Endothelial cell of umbilical vein (primary cell): ENCODE results near the gene NXN. TPM values are rescaled to one million over a fixed set of nuclear protein-coding genes. Genes with fewer than 3 reads are reported as not detected.

Experiments used
- BruUV-seq: library from RNA; stranded (reverse); fragments of 400-500 nt; replicated peaks from 2 replicates; lab custom pipeline; 2021; lab: Mats Ljungman, UMichigan
- CTCF ChIA-PET: fragments of 300-600, 350-600 bp; sonication (Branson Sonifier 250); formaldehyde crosslinking; loops from one replicate; lab custom pipeline; 2021; ENCODE audit warnings: antibody characterized with exemption, inconsistent platforms; lab: Charles Lee
- POLR2A ChIA-PET: fragments of 300-600, 350-600 bp; sonication (Branson Sonifier 250); formaldehyde crosslinking; loops from one replicate; lab custom pipeline; 2021; ENCODE audit warnings: antibody characterized with exemption, inconsistent platforms; lab: Charles Lee
- DNase-seq: peaks from one replicate; pipeline ENCODE4 v3.0.0-alpha.2; 2011; ENCODE audit warnings: low read depth, low spot score
- FAIRE-seq: peaks from 2 replicates; lab custom pipeline; 2011; peaks lifted over from hg19 to GRCh38; lab: Jason Lieb, UNC
- H2AFZ ChIP-seq: 2 replicates; pipeline ENCODE4 v1.6.0; 2012; ENCODE audit warnings: low read depth, low read length, control low read depth, inconsistent platforms
- H3K27ac ChIP-seq: 2 replicates; pipeline ENCODE4 v1.5.1; 2011; ENCODE audit warnings: low read depth, mild to moderate bottlenecking, control low read depth, low read length, moderate library complexity; ENCODE audit not compliant: insufficient read depth
- H3K27me3 ChIP-seq, 2 experiments: 2 replicates each; pipeline versions ENCODE4 v1.6.0 to v1.6.1; 2011; ENCODE audit warnings: low read length in 2 of 2, mixed read lengths in 1 of 2; ENCODE audit not compliant: control insufficient read depth in 2 of 2, insufficient read depth in 2 of 2
- H3K36me3 ChIP-seq, 2 experiments: 2 replicates in 1 of 2; 3 replicates in 1 of 2; pipeline ENCODE4 v1.5.1; 2011; ENCODE audit warnings: low read length in 2 of 2, mild to moderate bottlenecking in 1 of 2, moderate library complexity in 1 of 2; ENCODE audit not compliant: control insufficient read depth in 2 of 2, insufficient read depth in 2 of 2; ENCODE audit errors: extremely low read depth in 1 of 2
- H3K4me1 ChIP-seq: 3 replicates; pipeline ENCODE4 v1.5.1; 2011; ENCODE audit warnings: mild to moderate bottlenecking, low read length; ENCODE audit not compliant: control insufficient read depth, insufficient read depth; ENCODE audit errors: extremely low read depth
- H3K4me2 ChIP-seq: 2 replicates; pipeline ENCODE4 v1.6.1; 2011; ENCODE audit warnings: low read length, control low read depth, mixed read lengths; ENCODE audit not compliant: insufficient read depth
- H3K4me3 ChIP-seq, 3 experiments: fragments of 200-600 bp in 1 of 3; sonication (generic), shearing (Covaris generic) in 1 of 3; replicated peaks in 1 of 3; 2 replicates each; pipeline ENCODE4 v1.5.1; 2011 to 2016; ENCODE audit warnings: control low read depth in 3 of 3, low read length in 3 of 3, mild to moderate bottlenecking in 2 of 3, inconsistent platforms in 1 of 3, low read depth in 1 of 3, moderate library complexity in 1 of 3; ENCODE audit not compliant: insufficient read depth in 1 of 3
- H3K79me2 ChIP-seq: 2 replicates; pipeline ENCODE4 v1.6.0; 2012; ENCODE audit warnings: low read length, inconsistent platforms; ENCODE audit not compliant: control insufficient read depth, insufficient read depth
- H3K9ac ChIP-seq: replicated peaks from 2 replicates; pipeline ENCODE3; 2011; ENCODE audit warnings: low read length, control low read depth; ENCODE audit not compliant: insufficient read depth; ENCODE audit errors: extremely low read depth
- H3K9me1 ChIP-seq: replicated peaks from 3 replicates; pipeline ENCODE4 v1.6.0; 2011; ENCODE audit warnings: mild to moderate bottlenecking, low read length; ENCODE audit not compliant: control insufficient read depth, insufficient read depth; ENCODE audit errors: extremely low read depth
- H3K9me3 ChIP-seq: replicated peaks from 2 replicates; pipeline ENCODE4 v1.5.1; 2012; ENCODE audit warnings: low read length, inconsistent platforms; ENCODE audit not compliant: control insufficient read depth, insufficient read depth
- H4K20me1 ChIP-seq: replicated peaks from 2 replicates; pipeline ENCODE3; 2011; ENCODE audit warnings: mild to moderate bottlenecking, low read length; ENCODE audit not compliant: control insufficient read depth, insufficient read depth; ENCODE audit errors: extremely low read depth
- CTCF ChIP-seq, 2 donors: IDR thresholded peaks; 1 replicate in 1 of 2; 2 replicates in 1 of 2; pipeline ENCODE4 v1.5.1; 2011; ENCODE audit warnings: low read length in 2 of 2, mild to moderate bottlenecking in 2 of 2, moderate library complexity in 2 of 2, control low read depth in 1 of 2, inconsistent platforms in 1 of 2, low read depth in 1 of 2; ENCODE audit not compliant: insufficient read depth in 1 of 2; ENCODE audit errors: extremely low read depth in 1 of 2
- EZH2 ChIP-seq: IDR thresholded peaks from 2 replicates; pipeline ENCODE4 v1.6.1; 2012; ENCODE audit warnings: borderline replicate concordance, low read depth, mild to moderate bottlenecking, moderate library complexity, low read length, inconsistent platforms; ENCODE audit not compliant: severe bottlenecking
- FOS ChIP-seq: IDR thresholded peaks from 2 replicates; pipeline ENCODE4 v1.6.1; 2011; ENCODE audit warnings: mild to moderate bottlenecking, low read length, moderate library complexity, borderline replicate concordance; ENCODE audit not compliant: insufficient read depth
- GATA2 ChIP-seq: IDR thresholded peaks from 2 replicates; pipeline ENCODE4 v1.7.0; 2011; ENCODE audit warnings: low read depth, mild to moderate bottlenecking, moderate library complexity, mixed read lengths, low read length; ENCODE audit not compliant: insufficient read length, insufficient read depth
- JUN ChIP-seq: IDR thresholded peaks from 2 replicates; pipeline ENCODE4 v1.6.1; 2011; ENCODE audit warnings: borderline replicate concordance, low read depth; ENCODE audit not compliant: insufficient read length, insufficient read depth
- MYC ChIP-seq: IDR thresholded peaks from one replicate; pipeline ENCODE4 v1.6.1; 2011; ENCODE audit warnings: mild to moderate bottlenecking, low read depth, low read length
- POLR2A ChIP-seq: IDR thresholded peaks from 2 replicates; pipeline ENCODE4 v1.6.1; 2012; ENCODE audit warnings: low read depth, mild to moderate bottlenecking, control low read depth, low read length
- POLR2AphosphoS5 ChIP-seq: IDR thresholded peaks from 2 replicates; pipeline ENCODE4 v1.6.1; 2012; ENCODE audit warnings: low read depth, mild to moderate bottlenecking, control low read depth, low read length, moderate library complexity; ENCODE audit not compliant: insufficient read depth
- dilution Hi-C: fragments of 300-500 bp; cut with MboI; formaldehyde crosslinking; loops from one replicate; pipeline ENCODE4 v1.15.0; 2019; ENCODE audit warnings: low sequenced_read_pairs; ENCODE audit not compliant: extremely low pct_ligation_motif_present
- intact Hi-C: fragments of 100-400 bp; cut with micrococcal nuclease; formaldehyde crosslinking; loops from one replicate; pipeline ENCODE4 v1.10.0; 2022
- polyA plus RNA-seq, 4 experiments: library from polyadenylated mRNA; depleted of rRNA in 3 of 4; stranded (reverse) in 3 of 4; unstranded in 1 of 4; fragments of >200 nt; gene quantifications; 2 replicates each; pipeline versions ENCODE4 v1.2.1 to v1.2.3, GENCODE V29; 2011 to 2012; ENCODE audit warnings: missing spikeins in 1 of 4
- total RNA-seq: library from RNA; stranded (reverse); gene quantifications from 2 replicates; pipeline ENCODE4 v1.2.3, GENCODE V29; 2021
- TF ChIP-seq, protein P1 (sequence below): IDR thresholded peaks from 2 replicates; pipeline ENCODE4 v1.6.1; 2011; ENCODE audit not compliant: insufficient read depth, insufficient read length

Gene NXN
- total and polyA plus RNA-seq, 2 donors (not counting 3 experiments of a cell fraction or from before 2014, with no cell fraction given): 69.5 to 77.3 TPM

DNA sequence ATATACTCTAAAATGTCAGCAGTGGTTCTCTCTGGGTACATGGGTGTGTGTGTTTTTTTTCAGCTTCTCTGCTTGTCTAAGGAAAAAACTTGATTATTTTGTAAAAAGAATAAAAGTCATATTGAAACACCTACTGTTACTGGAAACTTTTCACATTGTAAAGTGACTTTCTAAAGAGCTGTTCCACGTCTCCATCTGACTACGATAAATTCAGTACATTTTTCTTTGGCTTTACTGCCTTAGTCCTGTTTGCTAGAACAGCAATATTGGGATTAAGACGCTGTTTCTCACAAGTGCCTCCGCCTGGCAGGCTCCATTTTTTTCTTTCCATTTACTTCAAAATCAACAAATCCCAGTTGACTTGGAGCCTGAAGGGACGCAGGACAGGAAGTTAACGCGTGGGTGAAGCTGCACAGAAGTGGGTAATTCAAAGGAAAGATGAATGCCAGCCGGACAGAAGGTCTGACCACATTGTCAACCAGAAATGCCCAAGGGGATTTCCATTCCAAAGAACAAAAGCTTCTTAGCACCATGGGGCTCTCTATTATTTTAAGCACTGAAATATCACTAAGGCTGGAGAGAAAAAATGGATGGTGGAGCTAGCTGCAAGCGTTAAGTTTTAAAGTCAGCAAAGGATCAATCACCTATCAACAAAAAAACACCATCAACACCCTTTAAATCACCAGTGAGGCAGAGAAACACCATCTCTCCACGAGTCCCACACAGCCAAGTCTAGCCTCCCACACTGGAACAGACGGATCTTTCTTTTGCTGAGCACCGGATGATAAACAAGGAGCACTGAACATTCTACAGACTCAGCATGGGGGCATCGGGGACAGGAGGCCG lies 205.9 kb downstream of the NXN start:
- no peak overlapping the region for H3K4me2 ChIP-seq
- no peak overlapping the region for H3K27ac ChIP-seq
- H2AFZ ChIP-seq: no peak overlapping the region
- DNase-seq: no peak
- no peaks in the 10 kb centered on the region for H3K4me1 ChIP-seq
- intact Hi-C loops: no loop called here
- peaks cover 2% of the 10 kb centered on the region for H4K20me1 ChIP-seq
- no peaks in the 10 kb centered on the region for H3K9me3 ChIP-seq
- ChIA-PET POLR2A (no interaction called here), CTCF (interaction anchor here (0.9 to 2.3 kb wide), 2 partner anchors 223 to 361 kb away, joined by 3 to 6 read pairs; partner anchors contain the start of gene TIMM22)
- H3K9me1 ChIP-seq: no peaks in the 10 kb centered on the region
- dilution Hi-C loops: no loop called here
- FAIRE-seq: no peak
- H3K9ac ChIP-seq: no peak overlapping the region
- peaks cover under 1% of the 10 kb centered on the region for H3K79me2 ChIP-seq
- H3K4me3 ChIP-seq: no peak overlapping the region
- H3K36me3 ChIP-seq: peaks cover 16 to 43% of the 10 kb centered on the region in 2 experiments
- no TSS peak for BruUV-seq
- H3K27me3 ChIP-seq: no peaks in the 10 kb centered on the region
- TF ChIP-seq POLR2A: no peak
- TF ChIP-seq MYC: no peak
- TF ChIP-seq, protein P1, sequence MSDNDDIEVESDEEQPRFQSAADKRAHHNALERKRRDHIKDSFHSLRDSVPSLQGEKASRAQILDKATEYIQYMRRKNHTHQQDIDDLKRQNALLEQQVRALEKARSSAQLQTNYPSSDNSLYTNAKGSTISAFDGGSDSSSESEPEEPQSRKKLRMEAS: no peak

DNA sequence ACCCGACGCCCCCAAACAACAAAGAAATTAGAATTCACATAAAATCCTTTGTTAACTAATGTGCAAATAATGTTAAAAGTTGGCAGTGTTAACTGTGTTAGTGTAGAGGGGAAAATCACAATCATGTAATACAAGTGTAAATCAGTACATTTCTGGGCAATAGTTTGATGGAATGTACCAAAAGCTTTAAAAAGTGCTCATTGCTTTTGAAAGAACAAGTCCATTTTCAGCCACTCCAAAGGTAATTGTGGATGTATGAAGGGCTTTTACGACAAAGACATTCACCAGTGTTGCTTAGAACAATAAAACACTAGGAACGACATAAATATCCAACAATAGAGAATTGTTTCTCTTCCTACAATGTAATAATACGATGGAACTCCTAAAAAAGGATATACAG lies 206.6 kb downstream of the NXN start:
- ChIA-PET POLR2A (no interaction called here), CTCF (interaction anchor here (0.9 kb wide), 1 partner anchor 361 kb away, joined by 3 read pairs; no protein-coding TSS in a partner anchor)
- H3K4me2 ChIP-seq: no peak overlapping the region
- H3K79me2 ChIP-seq: no peaks in the 10 kb centered on the region
- BruUV-seq: no TSS peak
- no peaks in the 10 kb centered on the region for H3K4me1 ChIP-seq
- intact Hi-C loops (no loop called here), dilution Hi-C loops (no loop called here)
- H3K9ac ChIP-seq: no peak overlapping the region
- DNase-seq (no peak), FAIRE-seq (peak; percentile 49)
- H2AFZ ChIP-seq: no peak overlapping the region
- TF ChIP-seq EZH2 (no peak), CTCF (IDR thresholded peaks at IDR 0.05; ENCODE audit: extremely low read depth in 1 of 2, insufficient read depth in 1 of 2, low read depth in 1 of 2, low read length in 2 of 2) (no peak), FOS (no peak), JUN (no peak), POLR2A (no peak), GATA2 (no peak), POLR2AphosphoS5 (no peak), MYC (no peak)
- TF ChIP-seq, protein P1: no peak
- H4K20me1 ChIP-seq: peaks cover 2% of the 10 kb centered on the region
- H3K9me3 ChIP-seq: no peaks in the 10 kb centered on the region
- no peak overlapping the region for H3K4me3 ChIP-seq
- peaks cover 16 to 40% of the 10 kb centered on the region in 2 experiments for H3K36me3 ChIP-seq
- no peaks in the 10 kb centered on the region for H3K9me1 ChIP-seq
- H3K27ac ChIP-seq: no peak overlapping the region
- H3K27me3 ChIP-seq: no peaks in the 10 kb centered on the region
